22Rv1 (cell line): Measurements from ENCODE around the gene AREG.

ENCODE experiments used
- CTCF ChIP-seq: fragments of 450-650 bp; IDR thresholded peaks from 2 replicates; pipeline ENCODE4 v1.5.1; 2017; ENCODE audit warnings: mild to moderate bottlenecking
- ZFX ChIP-seq: fragments of 450-650 bp; IDR thresholded peaks from 2 replicates; pipeline ENCODE4 v1.6.1; 2017; ENCODE audit warnings: antibody characterized with exemption, borderline replicate concordance

GRCh38 chr4:74460833-74461232 is 15.9 kb downstream of the AREG start:
- TF ChIP-seq CTCF, result no peak
- TF ChIP-seq ZFX, result no peak
